Caco-2 (cell line): ENCODE results near the gene PHYHD1. TPM values are rescaled to one million over a fixed set of nuclear protein-coding genes. Genes with fewer than 3 reads are reported as not detected.

Experiments
- BruUV-seq: library from RNA; stranded (reverse); fragments of 400-500 nt; replicated peaks from 2 replicates; lab custom pipeline; 2021; lab: Mats Ljungman, UMichigan
- CTCF ChIA-PET: fragments of 300-600 bp; sonication (Branson Sonifier 250); formaldehyde crosslinking; loops from one replicate; lab custom pipeline; 2022; ENCODE audit warnings: antibody characterized with exemption; lab: Charles Lee
- POLR2A ChIA-PET: fragments of 300-600 bp; sonication (Branson Sonifier 250); formaldehyde crosslinking; loops from one replicate; lab custom pipeline; 2022; ENCODE audit warnings: antibody characterized with exemption; lab: Charles Lee
- DNase-seq, 2 experiments: peaks; one replicate each; pipeline versions ENCODE4 v3.0.0 to v3.0.0-alpha.2; 2020 to 2022
- H3K27me3 ChIP-seq: replicated peaks from 2 replicates; pipeline ENCODE4 v1.6.0; 2011; ENCODE audit warnings: low read length; ENCODE audit not compliant: control insufficient read depth, insufficient read depth
- H3K36me3 ChIP-seq: 2 replicates; pipeline ENCODE4 v1.5.1; 2011; ENCODE audit warnings: low read length; ENCODE audit not compliant: control insufficient read depth, insufficient read depth
- H3K4me1 ChIP-seq: fragments of 250-450 bp; sonication (Bioruptor Pico); 2 replicates; pipeline ENCODE4 v1.5.1; 2020; ENCODE audit warnings: mild to moderate bottlenecking
- H3K4me3 ChIP-seq: 2 replicates; pipeline ENCODE4 v1.5.1; 2011; ENCODE audit warnings: low read depth, mild to moderate bottlenecking, control low read depth, low read length
- H3K9me3 ChIP-seq: fragments of 250-450 bp; sonication (Bioruptor Pico); 2 replicates; pipeline ENCODE4 v1.5.1; 2020; ENCODE audit warnings: mild to moderate bottlenecking, moderate library complexity
- H3K27ac Mint-ChIP-seq: one replicate; pipeline ENCODE4 v1.8.0; 2022; ENCODE audit warnings: mixed read lengths; ENCODE audit not compliant: unreplicated experiment
- H3K27me3 Mint-ChIP-seq: one replicate; pipeline ENCODE4 v1.8.0; 2022; ENCODE audit warnings: mixed read lengths; ENCODE audit not compliant: insufficient read depth, unreplicated experiment
- H3K36me3 Mint-ChIP-seq: one replicate; pipeline ENCODE4 v1.8.0; 2022; ENCODE audit warnings: mild to moderate bottlenecking, mixed read lengths; ENCODE audit not compliant: insufficient read depth, unreplicated experiment
- H3K4me1 Mint-ChIP-seq: one replicate; pipeline ENCODE4 v1.8.0; 2022; ENCODE audit warnings: low read depth, mixed read lengths; ENCODE audit not compliant: unreplicated experiment
- H3K4me3 Mint-ChIP-seq: one replicate; pipeline ENCODE4 v1.8.0; 2022; ENCODE audit warnings: mild to moderate bottlenecking, moderate library complexity, mixed read lengths; ENCODE audit not compliant: unreplicated experiment
- H3K9me3 Mint-ChIP-seq: one replicate; pipeline ENCODE4 v1.8.0; 2022; ENCODE audit warnings: mixed read lengths; ENCODE audit not compliant: unreplicated experiment
- CTCF ChIP-seq, 2 experiments: fragments of 200-600 bp in 1 of 2; IDR thresholded peaks; 1 replicate in 1 of 2; 2 replicates in 1 of 2; pipeline versions ENCODE4 v1.5.1 to v1.8.0; 2011 to 2022; ENCODE audit warnings: antibody characterized with exemption in 1 of 2, control low read depth in 1 of 2, inconsistent platforms in 1 of 2, low read depth in 1 of 2, low read length in 1 of 2, mild to moderate bottlenecking in 1 of 2, moderate library complexity in 1 of 2; ENCODE audit not compliant: insufficient read depth in 1 of 2, severe bottlenecking in 1 of 2, unreplicated experiment in 1 of 2
- intact Hi-C: fragments of 100-400 bp; cut with micrococcal nuclease; formaldehyde crosslinking; loops from one replicate; pipeline ENCODE4 v1.10.0; 2022; ENCODE audit not compliant: unreplicated experiment
- total RNA-seq: library from RNA; stranded (reverse); gene quantifications from 2 replicates; pipeline ENCODE4 v1.2.3, GENCODE V29; 2022

PHYHD1 gene
- total RNA-seq, 1 experiment from 2014 or later = 0.59 TPM

DNA sequence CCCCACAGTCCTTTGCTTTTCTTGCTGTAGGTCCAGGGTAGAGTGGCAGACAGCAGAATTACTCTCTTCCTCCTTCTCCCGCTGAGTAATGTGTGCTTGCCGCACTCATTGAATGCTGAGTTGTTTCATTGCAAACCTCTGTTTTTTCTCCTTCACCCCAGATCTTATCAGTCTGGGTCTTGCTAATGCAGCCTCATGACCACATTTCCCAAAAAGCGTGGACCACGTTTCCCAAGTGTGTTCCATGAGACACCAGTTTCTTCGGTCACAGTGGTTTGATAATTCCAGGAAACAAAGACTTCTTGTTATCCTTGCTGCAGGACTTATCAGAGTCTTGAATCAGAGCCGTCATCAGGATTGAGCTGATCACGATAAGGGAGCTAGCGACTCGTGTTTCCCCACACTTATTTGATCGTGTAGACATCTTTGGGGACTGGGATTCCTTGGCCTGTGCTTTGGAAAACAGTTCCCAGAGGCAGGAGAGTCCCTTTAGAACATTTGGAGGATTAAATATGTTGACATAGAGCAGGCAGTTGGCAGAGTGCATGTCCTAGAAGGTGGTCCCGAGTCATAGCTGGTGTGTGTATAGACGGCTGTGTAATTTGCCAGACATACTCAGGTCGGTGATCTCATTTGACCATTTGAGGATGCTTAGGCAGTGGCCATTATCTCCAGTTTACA lies 34.4 kb upstream of the PHYHD1 start:
- no peak overlapping the region for H3K4me3 Mint-ChIP-seq
- Histone ChIP-seq H3K36me3 (peaks cover 2% of the 10 kb centered on the region; the same call in 1 of the 2 replicates), H3K4me3 (no peak overlapping the region), H3K9me3 (no peaks in the 10 kb centered on the region), H3K4me1 (peaks cover 4% of the 10 kb centered on the region; the same call in 1 of the 2 replicates), H3K27me3 (no peaks in the 10 kb centered on the region)
- DNase-seq = no peak
- CTCF ChIA-PET = no interaction called here
- BruUV-seq = no TSS peak
- peaks cover 51% of the 10 kb centered on the region for H3K36me3 Mint-ChIP-seq
- no peak overlapping the region for H3K27ac Mint-ChIP-seq
- POLR2A ChIA-PET = no interaction called here
- H3K9me3 Mint-ChIP-seq = no peaks in the 10 kb centered on the region
- TF ChIP-seq CTCF (IDR thresholded peaks at IDR 0.05; ENCODE audit: insufficient read depth in 1 of 2, low read depth in 1 of 2, low read length in 1 of 2, severe bottlenecking in 1 of 2, unreplicated experiment in 1 of 2) = no peak
- no peaks in the 10 kb centered on the region for H3K4me1 Mint-ChIP-seq
- intact Hi-C loops = no loop called here
- no peaks in the 10 kb centered on the region for H3K27me3 Mint-ChIP-seq

- Mint-ChIP-seq H3K27me3 (no peaks in the 10 kb centered on the region), H3K4me1 (no peaks in the 10 kb centered on the region), H3K27ac (no peak overlapping the region), H3K9me3 (no peaks in the 10 kb centered on the region), H3K36me3 (peaks cover 46% of the 10 kb centered on the region), H3K4me3 (no peak overlapping the region)
- no peaks in the 10 kb centered on the region for H3K27me3 ChIP-seq
- no TSS peak for BruUV-seq
- ChIA-PET POLR2A (no interaction called here), CTCF (no interaction called here)
- no peak for DNase-seq
- intact Hi-C loops = no loop called here
- peaks cover 4% of the 10 kb centered on the region; the same call in 1 of the 2 replicates for H3K4me1 ChIP-seq
- no peaks in the 10 kb centered on the region for H3K9me3 ChIP-seq
- no peak overlapping the region for H3K4me3 ChIP-seq
- no peak for TF ChIP-seq CTCF (IDR thresholded peaks at IDR 0.05; ENCODE audit: insufficient read depth in 1 of 2, low read depth in 1 of 2, low read length in 1 of 2, severe bottlenecking in 1 of 2, unreplicated experiment in 1 of 2)
- peaks cover 2% of the 10 kb centered on the region; the same call in 1 of the 2 replicates for H3K36me3 ChIP-seq
Observed at GRCh38 chr9:128887049-128887448, 33.7 kb upstream of the PHYHD1 start.

GRCh38 chr9:128887914-128888350 lies 32.9 kb upstream of the PHYHD1 start:
- intact Hi-C loops = no loop called here

More at GRCh38 chr9:128887914-128888350, 32.9 kb upstream of the PHYHD1 start:
- H3K4me1 Mint-ChIP-seq = no peaks in the 10 kb centered on the region
- no peak overlapping the region for H3K4me3 Mint-ChIP-seq
- H3K27me3 Mint-ChIP-seq = no peaks in the 10 kb centered on the region
- Histone ChIP-seq H3K4me1 (peaks cover 4% of the 10 kb centered on the region; the same call in 1 of the 2 replicates), H3K4me3 (no peak overlapping the region), H3K27me3 (no peaks in the 10 kb centered on the region), H3K9me3 (no peaks in the 10 kb centered on the region), H3K36me3 (peaks cover 2% of the 10 kb centered on the region; the same call in 1 of the 2 replicates)
- H3K27ac Mint-ChIP-seq = no peak overlapping the region
- no peaks in the 10 kb centered on the region for H3K9me3 Mint-ChIP-seq
- peaks cover 37% of the 10 kb centered on the region for H3K36me3 Mint-ChIP-seq
- no TSS peak for BruUV-seq
- POLR2A ChIA-PET = interaction anchor here (0.6 kb wide), 1 partner anchor 56 kb away, joined by 3 read pairs; no protein-coding TSS in a partner anchor
- CTCF ChIA-PET = no interaction called here
- no peak for TF ChIP-seq CTCF (IDR thresholded peaks at IDR 0.05; ENCODE audit: insufficient read depth in 1 of 2, low read depth in 1 of 2, low read length in 1 of 2, severe bottlenecking in 1 of 2, unreplicated experiment in 1 of 2)
- no peak for DNase-seq
